HG02763 (cell line): Measurements from ENCODE around the gene GALNT13.

Source experiments
- ATAC-seq: cut with Tn5 transposase; IDR thresholded peaks from one replicate; pipeline ENCODE4 v1.9.1; 2021; ENCODE audit warnings: mild to moderate bottlenecking, moderate library complexity; ENCODE audit not compliant: unreplicated experiment

GALNT13 gene

DNA sequence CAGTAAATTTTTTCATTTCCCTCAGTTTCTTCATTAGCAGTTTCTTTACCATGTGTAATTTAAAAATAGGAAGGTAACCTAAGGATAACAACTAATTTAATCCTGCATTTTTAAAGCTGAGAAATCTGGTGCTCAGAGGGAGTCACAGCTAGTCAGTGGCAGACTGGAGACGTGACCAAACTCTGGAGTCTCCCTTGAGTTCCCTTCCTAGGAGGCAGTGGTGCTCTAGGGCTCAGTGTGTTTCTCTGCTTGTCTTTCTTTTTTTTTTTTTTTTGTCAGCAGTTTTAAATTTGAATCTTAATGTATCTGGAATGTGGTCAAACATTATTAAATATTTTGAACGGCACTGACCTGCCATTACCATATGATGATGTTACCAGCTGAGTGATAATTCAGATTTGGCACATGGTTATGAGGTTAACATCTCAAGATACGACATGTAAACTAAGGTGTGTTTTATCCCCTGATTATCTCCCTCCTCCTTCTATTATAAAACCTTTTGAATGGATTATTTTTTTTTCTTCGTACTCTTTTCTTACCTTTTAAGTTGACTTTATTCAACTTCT, 226.2 kb downstream of the GALNT13 start:
- ATAC-seq, result no peak

DNA sequence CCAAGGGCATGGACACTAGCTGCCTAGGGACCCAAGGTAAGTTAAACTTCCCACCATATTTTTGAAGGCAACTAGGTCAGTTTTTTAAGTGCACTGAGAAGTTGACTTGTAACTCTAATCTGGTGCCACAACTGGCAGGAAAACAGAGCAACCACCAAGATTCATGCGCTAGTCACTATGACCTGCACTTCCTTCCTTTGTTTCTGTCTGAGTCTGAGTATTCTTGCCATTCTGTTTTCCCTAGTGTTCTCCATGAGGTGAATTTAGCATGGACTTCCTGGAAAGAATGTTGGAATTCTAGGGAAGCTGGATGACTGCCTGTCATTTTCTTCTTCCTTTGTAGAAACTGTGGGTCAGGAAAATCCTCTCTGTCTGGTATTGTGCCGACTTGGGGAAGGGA, 249.0 kb downstream of the GALNT13 start:
- no peak for ATAC-seq

DNA sequence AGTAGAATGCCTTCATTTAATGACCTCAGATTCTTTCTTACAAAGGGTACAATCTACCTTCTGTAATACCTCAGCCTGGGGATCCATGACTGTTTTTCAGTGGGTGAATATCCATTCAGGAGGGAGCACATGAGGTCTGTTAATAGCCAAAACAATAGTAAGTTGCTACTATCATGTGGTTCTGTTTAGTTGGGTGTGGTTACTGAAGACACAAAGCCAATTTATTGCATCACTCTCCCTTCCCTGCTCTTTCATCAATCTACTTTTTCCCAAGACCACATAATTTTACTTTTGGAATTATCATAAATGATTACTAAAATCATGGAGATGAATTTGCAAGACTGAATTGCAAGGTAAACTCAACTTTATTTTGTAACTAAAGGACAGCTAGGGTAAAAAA, 254.2 kb downstream of the GALNT13 start:
- no peak for ATAC-seq

DNA sequence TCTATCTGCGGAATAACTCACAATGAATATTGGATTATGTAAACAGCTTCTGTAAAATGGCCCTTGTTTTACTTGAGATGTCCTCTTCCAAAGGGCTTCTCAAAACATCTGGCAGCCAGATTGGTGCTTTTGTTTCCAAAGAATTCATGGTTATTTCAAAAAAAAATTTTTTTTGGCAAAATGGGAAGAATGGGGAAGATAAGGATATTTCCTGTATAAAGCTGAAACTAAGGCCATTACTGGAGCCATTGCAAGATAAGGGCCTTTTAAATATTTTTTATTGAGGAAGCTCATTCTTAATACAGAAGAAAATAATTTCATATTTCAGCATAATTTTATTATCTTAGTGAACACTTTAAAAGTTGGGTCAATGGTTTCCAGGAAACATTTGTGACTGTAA, 259.1 kb downstream of the GALNT13 start:
- no peak for ATAC-seq

DNA sequence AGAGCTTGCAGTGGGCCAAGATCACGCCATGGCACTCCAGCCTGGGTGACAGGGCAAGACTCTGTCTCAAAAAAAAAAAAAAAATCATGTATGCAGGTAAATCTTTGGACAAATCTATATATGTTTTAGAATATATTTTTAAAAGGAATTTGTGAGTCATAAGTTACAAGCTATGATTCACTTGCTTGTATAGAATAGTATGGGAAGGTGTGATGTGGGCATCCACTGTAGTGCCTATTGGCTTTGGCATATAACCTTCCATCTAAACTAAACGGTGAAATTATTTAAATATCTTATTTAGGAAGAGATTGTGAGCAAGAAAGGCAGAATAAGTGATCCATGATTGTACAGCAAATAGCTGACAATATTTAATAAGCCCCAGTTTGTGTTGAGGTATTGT, 261.1 kb downstream of the GALNT13 start:
- no peak for ATAC-seq

DNA sequence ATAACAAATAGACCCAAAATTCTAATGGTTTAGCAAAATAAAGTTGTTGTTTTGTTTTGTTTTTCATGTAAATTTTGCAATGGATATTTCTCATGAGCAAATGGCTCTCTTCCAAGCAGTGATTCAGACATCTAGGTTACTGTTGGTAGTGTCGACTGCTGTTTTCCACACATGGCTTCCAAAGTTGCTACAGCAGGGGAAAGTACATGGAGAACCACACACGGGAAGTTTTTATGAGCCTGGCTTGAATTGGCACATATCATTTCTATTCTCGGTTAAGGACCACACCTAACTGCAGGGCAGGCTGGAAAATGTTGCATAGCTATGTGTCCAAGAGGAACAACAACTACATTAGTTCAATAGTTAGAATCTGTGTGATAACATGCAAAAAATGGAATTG, 262.1 kb downstream of the GALNT13 start:
- ATAC-seq, result no peak

DNA sequence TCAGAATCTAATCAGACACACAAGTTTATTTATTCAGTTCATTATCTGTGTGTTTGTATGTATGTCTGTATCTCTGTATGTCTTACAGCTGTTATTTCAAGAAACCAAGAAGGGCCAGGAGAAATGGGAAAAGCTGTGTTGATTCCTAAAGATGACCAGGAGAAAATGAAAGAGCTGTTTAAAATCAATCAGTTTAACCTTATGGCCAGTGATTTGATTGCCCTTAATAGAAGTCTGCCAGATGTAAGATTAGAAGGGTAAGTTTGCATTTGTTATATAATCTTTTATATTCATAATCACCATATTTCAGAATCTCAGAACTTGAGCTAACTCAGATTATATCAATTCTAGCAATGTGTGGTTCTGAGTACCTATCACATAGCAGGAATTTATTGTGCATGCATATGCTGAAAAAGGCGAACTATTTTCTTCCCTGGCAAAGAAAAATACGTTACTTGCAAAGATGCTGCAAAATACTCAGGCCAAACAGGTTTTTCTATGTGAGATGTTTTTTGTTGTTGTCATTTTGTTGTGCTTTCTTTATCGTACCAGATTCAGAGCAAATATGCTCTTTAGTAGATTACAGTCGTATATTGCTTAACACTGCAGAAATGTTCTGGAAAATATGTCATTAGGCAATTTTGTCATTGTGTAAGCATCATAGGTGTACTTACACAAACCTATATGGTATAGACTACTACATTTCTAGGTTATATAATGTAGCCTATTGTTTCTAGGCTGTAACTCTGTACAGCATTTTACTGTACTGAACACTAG, 268.7 kb downstream of the GALNT13 start:
- ATAC-seq, result no peak

DNA sequence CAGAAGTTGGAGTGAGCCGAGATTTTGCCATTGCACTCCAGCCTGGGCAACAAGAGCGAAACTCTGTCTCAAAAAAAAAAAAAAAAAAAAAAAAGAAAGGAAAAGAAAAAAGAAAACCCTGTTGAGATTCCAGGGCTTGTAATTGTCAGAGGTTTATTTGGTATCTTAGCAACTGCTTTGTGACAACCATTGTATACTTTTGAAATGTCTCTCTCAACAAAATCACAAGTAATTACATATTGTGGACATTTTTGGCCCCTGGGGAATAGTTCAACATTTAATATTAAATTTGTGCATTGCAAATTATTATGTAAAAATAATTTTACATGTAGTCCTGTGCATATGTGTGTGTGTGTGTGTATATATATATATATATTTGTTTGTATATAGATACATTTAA, 270.8 kb downstream of the GALNT13 start:
- ATAC-seq, result no peak

DNA sequence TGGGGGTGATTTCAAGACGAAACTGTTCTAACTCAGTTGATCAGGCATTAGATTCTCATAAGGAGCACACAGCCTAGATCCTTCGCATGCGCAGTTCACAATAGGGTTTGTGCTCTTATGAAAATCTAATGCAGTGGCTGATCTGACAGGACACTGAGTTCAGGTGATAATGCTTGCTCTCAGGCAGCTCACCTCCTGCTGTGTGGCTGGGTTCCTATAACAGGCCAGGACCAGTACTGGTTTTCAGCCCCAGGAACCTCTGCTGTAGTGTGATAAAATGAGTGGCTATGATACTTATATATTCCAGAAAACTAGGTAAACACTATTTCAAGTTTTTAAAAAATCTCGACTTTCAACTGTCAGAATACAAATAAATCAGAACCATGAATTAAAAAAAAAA, 271.4 kb downstream of the GALNT13 start:
- ATAC-seq, result no peak

DNA sequence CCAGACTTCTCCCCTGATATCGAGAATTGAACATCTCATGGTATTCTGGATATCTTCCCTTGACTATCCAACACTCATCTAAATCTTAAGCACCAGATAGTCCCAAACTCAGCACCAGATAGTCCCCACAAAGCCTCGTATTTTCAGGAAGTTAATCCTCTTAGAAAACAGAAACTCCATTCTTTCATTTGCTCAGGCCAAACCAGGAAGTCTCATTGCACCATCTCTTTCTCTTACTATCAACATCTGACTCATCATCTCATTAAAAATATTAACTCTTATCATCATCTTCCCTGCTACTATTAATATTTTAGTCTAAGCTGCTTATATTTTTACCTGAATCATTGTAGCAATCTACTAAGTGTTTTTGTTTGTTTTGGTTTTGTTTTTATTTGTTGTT, 286.4 kb downstream of the GALNT13 start:
- no peak for ATAC-seq

DNA sequence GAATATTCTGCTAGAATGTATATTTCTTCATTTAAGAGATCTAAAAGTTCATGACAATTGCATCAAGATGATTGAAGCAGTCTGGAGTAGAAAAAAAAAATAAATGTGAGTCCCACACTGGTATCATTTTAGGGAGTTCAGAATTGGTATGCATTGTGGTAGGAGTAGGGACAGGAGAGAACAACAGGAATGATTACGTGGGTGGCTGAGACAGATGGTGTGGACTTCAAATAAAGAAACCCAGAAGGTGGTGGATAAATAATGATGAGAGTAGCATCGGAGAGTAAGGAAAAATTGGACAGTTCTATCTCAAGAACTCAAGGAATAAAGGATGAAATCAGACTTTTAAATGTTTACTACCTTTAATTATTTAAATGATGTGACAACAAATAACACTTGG, 289.6 kb downstream of the GALNT13 start:
- no peak for ATAC-seq

DNA sequence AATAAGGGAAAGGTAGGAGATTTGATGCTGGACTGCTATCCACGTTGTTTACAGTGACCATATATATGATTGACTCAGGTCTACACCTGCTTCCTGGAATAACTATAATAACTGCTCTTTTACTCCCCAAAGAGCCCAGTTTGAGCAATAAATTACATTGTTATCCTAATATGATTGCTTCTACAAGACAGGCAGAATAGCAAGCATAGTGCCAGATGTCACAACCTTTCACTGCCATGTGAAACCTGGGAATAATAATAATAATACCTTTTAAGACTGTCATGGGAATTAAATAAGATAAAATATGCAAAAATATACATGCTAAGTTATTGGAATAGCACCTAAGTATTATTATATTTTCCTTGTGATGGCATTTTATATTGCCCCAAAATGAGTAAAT, 298.7 kb downstream of the GALNT13 start:
- ATAC-seq, result no peak

DNA sequence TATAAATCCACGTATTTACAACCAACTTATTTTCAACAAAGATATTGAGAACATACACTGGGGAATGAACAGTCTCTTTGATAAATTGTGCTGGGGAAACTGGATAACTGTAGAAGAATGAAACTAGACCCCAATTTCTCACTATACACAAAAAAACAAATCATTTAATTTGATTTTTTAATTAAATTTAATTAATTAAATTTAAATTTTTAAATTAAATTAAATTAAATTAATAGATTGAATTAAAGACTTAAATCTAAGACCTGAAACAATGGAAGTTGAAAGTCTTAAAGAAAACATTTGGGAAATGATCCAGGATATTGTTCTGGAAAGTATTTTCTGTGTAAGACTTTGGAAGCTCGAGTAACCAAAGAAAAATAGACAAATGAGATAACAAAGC, 301.4 kb downstream of the GALNT13 start:
- no peak for ATAC-seq

DNA sequence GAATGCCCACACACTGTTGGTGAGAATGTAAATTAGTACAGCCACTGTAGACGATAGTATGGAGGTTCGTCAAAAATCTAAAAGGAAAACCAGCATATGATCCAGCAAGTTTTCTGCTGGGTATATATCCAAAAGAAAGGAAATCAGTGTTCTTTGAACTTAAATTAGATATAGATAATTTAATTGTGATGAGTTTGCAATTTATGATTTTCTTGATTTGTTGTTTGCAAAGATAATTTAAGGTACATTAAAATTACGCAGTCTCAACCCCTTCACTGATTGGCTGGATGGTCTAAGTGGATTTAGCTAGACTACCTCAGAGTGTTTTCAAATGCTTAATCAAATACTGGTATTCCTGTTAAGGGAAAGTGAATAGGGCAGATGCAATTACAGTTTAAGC, 302.2 kb downstream of the GALNT13 start:
- ATAC-seq, result no peak

DNA sequence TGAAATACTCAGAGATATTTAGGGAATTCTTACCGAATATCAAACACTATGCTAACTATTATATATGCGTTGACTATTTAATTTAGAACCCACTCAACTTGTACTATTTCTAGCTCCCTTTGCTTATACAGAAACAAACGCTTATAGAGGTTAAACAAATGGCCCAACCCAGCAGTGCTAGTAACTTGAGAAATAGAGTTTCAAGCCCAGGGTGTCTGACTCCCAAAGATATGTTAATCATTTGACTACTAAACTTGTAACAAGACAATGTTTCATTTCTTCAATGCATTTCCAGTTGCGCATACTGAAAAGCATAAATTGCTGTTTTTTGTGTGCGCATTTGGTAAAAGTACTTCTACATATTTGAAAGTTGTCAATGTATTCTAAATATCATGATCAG, 310.3 kb downstream of the GALNT13 start:
- no peak for ATAC-seq

DNA sequence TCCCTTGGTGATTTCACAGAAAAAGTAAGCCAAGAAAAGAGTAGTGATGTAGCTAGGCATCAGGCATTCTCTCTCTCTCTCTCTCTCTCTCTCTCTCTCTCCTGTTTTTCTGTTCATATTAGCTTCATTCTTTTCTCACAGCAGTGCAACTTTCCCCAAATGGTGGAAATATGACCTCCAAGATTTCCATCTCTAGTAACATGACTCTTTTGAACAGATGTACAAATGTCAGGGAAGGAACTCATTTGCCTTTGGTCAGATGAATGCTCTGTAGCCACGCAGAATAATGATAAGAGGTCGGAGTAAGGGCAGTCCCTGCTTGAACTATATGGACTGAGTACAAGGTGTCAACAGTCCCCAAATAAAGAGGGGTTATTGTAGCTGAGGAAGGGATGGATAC, 316.2 kb downstream of the GALNT13 start:
- ATAC-seq, result no peak

DNA sequence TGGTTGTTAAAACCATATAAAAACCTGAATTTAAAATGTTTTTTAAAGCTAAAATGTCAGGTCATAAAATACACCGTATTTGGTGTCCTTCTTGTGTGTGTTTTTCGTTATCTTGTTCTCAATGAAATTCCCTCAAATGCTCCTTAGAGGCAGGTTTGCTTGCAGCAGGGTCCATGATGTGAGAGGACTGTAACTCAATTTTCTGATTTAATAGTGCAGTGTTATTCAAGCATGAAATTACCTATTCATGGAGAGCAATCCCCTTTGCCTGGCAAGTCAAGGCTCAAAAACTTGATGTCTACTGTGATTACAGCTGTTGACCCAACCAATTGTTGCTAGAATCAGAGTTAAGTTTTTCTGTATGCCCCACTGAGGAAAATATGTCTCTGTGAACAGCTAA, 318.2 kb downstream of the GALNT13 start:
- no peak for ATAC-seq

DNA sequence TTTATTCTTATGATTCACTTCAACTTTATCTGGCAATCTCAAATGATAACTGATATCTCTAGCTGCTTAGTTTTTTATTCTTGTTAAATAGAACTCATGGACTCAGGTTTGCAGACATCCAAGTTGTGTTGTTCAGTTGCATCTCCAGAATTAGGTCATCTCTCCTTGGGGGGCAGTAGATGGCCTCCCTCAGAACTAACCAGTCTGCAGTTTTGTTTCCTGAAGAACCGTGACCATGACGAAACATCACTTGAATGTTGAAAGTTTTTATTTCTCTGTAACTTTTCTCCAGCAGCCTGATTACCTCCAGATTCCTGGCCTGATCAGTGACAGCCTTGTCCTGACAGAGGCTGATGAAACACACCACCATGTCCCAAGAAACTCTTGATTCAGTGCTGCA, 321.5 kb downstream of the GALNT13 start:
- no peak for ATAC-seq

DNA sequence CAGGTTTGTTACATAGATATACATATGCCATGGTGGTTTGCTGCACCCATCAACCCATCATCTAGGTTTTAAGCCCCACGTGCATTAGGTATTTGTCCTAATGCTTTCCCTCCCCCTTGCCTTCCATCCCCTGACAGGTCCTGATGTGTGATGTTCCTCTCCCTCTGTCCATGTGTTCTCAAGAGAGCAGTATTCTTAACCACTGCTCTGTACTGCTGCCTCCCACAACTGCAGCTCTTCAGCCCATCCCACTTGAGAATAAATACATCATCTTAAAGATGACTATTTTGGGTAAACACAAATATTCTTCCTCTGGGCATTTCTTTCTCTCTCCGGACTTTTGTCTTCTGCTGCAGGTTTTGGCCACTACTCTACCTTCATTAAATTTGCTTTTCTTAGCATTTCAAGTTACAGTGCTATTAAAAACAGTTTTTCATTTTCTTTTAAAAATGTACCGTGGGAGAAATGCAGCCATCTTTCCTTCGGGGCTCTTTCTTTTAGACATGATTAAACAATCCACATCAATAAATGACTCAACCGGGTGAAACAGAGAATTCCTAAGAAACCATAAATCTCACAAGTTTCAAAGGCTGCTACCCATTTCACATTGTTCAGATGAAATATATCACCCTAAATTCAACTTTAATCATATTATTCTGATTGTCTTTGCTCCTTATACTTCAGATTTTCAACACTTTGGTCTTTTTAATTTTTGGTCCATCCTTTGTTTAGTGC, 323.4 kb downstream of the GALNT13 start:
- ATAC-seq, result no peak

DNA sequence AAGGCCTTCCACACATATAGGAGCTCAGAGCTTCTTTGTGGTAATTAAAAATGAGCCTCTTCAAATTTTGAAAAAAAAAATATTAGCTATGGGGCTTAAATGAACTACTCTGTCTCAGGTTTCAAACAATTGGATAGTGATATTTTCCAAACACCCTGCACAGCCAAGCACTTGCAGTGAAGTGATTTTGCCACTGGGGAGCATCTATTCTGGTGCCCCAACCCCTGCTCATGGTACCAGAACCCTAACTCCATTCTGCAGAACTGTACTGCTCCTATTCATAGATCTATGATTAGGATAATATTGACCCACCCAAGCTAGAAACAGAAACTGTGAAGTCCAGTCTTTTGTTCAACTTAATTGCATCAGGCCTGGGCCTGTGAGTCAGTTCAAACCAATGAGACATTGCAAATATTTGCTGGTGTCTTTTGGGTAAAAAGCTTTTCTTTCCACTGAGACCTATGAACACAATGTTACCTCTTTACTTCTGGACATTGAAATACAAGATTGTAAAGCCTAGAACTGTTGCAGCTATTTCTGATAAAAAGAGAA, 324.0 kb downstream of the GALNT13 start:
- no peak for ATAC-seq

DNA sequence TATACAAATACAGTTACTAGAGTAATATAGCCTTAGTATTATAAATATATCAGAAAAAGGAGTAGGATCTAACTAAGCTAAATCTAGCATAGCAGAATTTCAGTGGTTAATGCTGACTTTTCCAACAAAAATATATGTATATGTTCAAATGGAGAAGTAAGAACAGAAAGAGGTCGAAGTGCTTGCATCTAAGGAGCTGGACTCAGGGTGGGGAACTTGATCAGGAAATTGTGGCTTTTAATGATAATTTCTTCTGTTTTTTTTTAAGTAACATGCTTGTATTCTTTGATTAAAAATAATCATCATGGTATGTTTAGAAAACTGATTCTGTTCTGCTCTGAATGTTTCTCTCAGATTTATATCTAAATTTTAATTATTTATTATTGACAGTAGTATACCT, 327.1 kb downstream of the GALNT13 start:
- ATAC-seq, result no peak

DNA sequence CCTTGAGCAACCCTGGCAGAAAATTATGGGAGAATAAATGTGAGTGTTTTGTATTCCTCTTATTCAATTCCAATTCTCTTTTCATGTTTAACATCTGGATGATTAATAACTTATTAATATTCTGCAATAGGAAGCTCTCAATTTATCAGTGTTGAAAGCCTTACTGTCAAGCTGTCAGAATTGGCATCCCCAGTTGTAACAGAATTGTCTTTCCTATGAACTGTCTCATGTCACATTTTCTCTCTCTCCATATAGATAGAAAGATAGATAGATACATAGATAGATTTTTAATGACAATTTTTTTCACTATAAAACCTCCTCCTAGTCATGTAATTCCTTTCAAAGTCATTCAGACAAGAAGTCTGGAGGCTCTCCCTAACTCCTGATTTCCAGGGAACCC, 331.5 kb downstream of the GALNT13 start:
- ATAC-seq, result no peak
